CD4-positive, alpha-beta T cell treated with Interleukin-21 for 1 hour (primary cell): Measurements from ENCODE around the gene ZNF814.
A peak's percentile ranks its signal among the peaks of the same experiment; 100 is the strongest.
"Not testable (repeated sequence)": the region's sequence is repeated elsewhere in the genome, so short reads cannot be mapped to it uniquely, and the experiment has no call there.

Source experiments
- DNase-seq: peaks from one replicate; pipeline ENCODE4 v3.0.0-alpha.2; 2020

The ZNF814 gene

DNA sequence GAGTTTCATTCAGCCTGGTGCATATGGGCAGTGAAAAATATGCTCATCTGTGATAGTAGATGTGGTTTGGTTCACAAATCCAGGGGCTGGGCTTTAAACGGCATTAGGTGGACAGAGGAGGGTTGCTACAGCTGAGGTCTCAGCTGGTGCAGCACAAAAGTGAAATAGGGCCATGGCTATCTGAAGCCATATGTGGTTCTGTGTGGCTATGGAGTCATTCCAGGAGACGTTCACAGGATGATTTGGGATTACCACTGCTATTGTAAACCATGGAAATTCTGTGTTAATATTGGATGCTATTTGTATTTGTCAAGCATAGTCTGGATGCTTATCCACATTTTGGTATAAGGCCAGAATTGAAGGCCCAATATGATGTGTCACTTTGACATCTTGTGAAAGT, 34.7 kb downstream of the ZNF814 start:
- DNase-seq = not testable (repeated sequence)

DNA sequence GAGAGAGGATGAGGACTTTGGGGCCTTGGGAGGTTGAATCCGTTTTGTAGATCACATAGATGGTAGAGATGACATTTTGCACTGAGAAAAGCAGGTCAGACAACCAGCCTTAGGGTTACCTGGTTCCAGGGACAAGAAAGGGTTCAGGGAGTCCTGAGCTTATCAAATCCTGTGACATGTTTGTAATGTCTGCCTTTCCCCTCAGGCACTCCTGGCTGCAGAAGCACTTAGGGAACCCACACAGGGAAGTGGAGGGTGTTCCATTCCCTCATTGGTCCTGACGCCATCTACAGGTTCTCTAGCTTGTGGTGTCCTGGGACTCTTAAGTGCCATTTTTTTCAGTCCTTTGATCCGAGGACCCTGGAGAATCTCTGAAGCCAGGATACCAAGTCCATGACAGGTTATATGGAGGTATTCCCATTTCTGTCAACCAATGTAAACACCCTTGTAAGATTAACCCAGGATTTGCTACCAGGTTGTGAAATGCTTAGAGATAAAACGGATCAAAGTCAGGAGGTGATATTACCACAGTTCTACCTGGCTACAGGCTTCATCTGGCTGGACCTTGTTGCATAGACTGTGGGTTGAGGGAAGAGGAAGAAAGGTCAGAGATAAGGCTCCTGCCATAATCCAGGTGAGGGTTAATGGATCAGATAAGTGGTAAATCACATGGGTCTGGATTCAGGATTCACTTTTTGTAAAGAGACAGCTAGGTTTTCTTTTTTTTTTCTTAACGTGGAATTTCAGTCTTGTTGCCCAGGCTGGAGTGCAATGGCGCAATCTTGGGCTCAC, 36.8 kb downstream of the ZNF814 start:
- DNase-seq = not testable (repeated sequence)

- no peak for DNase-seq
Observed at GRCh38 chr19:57850553-57851017, 38.3 kb downstream of the ZNF814 start.

DNA sequence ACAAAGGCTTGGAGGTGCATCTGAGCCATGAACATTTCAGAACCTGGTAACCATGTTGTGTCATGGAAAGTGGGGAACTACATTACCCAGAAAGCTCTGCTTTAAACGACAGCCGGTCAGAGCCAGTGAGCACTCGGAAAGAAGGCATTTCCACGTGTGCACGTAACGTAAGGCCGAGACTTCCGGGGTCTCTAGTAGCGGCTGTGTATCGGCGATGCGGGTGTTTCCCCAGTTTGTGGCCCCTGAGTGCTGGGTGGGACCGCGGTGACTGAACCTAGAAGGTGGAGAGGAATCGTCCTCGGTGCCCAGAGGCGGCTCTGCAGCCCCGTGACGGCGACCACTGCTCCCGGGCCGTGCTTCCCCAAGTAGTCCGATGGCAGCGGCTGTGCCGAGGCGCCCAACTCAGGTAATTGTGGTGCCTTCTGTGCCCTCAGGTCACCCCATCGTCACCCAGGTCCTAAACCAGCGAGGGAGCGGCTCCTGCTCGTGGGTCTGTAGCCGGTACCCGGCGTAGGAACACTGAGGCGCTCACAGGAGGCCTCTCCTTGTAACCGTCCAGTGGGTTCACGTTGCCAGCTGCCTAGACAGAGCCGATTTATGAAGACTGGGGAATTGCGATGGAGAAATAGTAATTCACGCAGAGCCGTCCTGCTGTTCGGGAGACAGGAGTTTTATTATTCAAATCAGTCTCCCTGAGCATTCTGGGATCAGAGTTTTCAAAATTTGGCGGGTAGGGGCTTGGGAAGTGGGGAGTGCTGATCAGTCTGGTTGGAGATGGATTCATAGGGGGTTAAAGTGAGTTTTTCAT, 39.0 kb downstream of the ZNF814 start, which contains the start of gene ZNF587:
Gene ZNF587 (plus strand): TSS at position 194 of the 808 bp plus-strand sequence. CDS start 180 bp downstream, at position 374.
- DNase-seq = peak; percentile 91

DNA sequence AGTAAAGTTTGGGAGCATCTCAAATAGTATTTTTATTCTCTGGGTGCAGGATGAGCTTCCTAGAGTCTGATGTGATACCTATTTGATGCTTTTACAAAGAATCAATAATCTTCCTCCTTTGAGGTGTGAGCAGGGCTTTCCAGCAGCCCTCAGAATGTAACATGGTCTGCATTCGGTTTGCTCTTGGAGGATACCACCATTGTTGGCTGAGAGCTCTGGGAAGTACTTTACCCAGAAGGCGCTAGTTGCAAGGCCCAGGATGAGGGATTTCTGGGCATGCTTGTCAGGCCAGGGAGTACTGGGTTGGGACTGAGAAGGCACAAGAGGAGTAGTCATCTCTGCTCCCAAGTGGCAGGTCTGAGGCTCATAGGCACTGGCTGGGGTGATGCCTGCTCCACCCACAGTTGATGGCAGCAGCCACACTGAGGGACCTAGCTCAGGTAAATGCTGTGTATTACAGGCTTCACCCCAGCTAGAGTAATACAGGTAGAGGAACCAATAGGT, 39.6 kb downstream of the ZNF814 start:
- DNase-seq = not testable (repeated sequence)

- DNase-seq = not testable (repeated sequence)
Observed at GRCh38 chr19:57847164-57847563, 41.7 kb downstream of the ZNF814 start.

DNA sequence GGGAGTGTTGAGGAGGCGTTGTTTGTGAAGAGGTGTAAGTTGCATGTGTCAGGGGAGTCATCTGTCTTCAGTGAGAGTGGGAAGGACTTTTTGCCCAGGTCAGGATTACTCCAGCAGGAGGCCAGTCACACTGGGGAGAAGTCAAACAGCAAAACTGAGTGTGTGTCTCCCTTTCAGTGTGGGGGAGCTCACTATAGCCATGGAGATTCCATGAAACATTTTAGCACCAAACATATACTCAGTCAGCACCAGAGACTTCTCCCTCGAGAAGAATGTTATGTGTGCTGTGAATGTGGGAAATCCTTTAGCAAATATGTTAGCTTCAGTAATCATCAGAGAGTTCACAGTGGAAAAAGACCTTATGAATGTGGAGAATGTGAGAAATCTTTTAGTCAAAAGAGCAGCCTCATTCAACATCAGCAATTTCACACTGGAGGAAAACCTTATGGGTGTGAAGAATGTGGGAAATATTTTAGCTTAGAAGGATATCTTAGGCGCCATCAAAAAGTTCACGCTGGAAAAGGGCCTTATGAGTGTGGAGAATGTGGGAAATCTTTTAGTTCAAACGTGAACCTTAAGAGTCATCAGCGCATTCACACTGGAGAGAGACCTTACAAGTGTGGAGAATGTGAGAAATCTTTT, 47.6 kb downstream of the ZNF814 start:
- DNase-seq = no peak

DNA sequence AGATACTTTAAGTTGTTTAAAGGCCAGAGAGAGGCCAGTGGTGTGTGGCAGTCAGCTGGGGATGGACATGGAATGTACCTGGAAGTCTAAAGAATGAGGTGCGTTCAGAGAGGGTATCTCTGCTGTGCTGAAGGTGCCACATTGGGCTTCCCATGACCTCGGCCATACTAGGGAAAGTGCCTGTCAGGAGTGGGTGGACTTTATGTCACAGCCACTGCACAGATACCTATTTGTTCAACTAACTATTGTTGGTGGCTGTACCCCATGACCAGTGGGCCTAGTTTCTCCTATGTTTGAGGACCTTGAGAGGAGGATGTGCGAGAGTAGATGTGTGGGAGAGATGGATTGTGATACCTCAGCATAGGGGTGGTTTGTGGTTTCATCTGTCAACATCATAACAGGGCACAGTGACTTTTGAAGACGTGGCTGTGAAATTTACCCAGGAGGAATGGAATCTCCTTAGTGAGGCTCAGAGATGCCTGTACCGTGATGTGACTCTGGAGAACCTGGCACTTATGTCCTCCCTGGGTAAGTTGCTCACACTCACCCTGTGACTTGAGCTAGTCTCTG, 50.1 kb downstream of the ZNF814 start:
- DNase-seq = not testable (repeated sequence)

- DNase-seq = not testable (repeated sequence)
Observed at GRCh38 chr19:57836991-57837390, 51.8 kb downstream of the ZNF814 start.

GRCh38 chr19:57830071-57830602, 58.7 kb downstream of the ZNF814 start, which contains the start of gene ZNF587B:
Gene ZNF587B, plus strand, starts transcription at chr19:57830299. Its CDS starts 230 bp downstream, at chr19:57830529.
- DNase-seq = peak; percentile 51

- no peak for DNase-seq
Observed at GRCh38 chr19:57829316-57829715, 59.5 kb downstream of the ZNF814 start.

- no peak for DNase-seq
Observed at GRCh38 chr19:57825511-57825910, 63.3 kb downstream of the ZNF814 start.

DNA sequence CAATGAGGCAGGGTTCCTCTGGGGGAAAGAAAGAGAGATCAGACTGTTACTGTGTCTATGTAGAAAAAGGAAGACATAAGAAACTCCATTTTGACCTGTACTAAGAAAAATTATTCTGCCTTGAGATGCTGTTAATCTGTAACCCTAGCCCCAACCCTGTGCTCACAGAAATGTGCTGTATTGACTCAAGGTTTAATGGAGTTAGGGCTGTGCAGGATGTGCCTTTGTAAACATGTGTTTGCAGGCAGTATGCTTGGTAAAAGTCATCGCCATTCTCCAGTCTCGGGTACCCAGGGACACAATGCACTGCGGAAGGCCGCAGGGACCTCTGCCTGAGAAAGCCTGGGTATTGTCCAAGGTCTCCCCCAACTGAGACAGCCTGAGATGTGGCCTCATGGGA, 65.2 kb downstream of the ZNF814 start:
- DNase-seq = not testable (repeated sequence)

- not testable (repeated sequence) for DNase-seq
Observed at GRCh38 chr19:57823155-57823554, 65.7 kb downstream of the ZNF814 start.

GRCh38 chr19:57821501-57821900, 67.3 kb downstream of the ZNF814 start:
- not testable (repeated sequence) for DNase-seq

- DNase-seq = not testable (repeated sequence)
Observed at GRCh38 chr19:57821095-57821494, 67.7 kb downstream of the ZNF814 start.

DNA sequence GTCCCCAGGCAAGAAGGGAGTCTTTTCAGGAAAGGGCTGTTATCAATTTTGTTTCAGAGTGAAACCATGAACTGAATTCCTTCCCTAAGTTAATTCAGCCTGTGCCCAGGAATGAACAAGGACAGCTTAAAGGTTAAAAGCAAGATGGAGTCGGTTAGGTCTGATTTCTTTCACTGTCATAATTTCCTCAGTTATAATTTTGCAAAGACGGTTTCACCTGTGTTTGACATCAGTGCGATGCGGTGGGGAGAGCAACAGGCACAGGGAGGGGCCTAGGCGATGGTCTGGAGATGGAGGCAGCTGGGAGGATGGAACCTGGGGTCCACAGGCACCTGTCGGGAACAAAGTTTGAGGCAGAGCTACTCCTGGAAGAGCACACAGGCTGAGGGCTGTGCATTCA, 68.2 kb downstream of the ZNF814 start:
- no peak for DNase-seq

- peak; percentile 90 for DNase-seq
Observed at GRCh38 chr19:57819475-57820148, 69.2 kb downstream of the ZNF814 start.

DNA sequence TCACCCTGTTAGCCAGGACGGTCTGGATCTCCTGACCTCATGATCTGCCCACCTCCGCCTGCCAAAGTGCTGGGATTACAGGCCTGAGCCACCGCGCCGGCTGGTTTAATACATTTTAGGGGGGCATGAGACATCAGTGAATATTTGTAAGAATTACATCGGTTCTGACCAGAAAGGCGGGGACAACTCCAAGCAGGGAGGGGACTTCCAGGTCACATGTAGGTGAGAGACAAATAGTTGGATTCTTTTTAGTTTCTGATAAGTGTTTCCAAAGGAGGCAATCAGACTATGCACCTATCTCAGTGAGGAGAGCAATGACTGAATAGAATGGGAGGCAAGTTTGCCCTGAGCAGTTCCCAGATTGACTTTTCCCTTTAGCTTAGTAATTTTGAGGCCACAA, 70.5 kb downstream of the ZNF814 start:
- DNase-seq = no peak

DNA sequence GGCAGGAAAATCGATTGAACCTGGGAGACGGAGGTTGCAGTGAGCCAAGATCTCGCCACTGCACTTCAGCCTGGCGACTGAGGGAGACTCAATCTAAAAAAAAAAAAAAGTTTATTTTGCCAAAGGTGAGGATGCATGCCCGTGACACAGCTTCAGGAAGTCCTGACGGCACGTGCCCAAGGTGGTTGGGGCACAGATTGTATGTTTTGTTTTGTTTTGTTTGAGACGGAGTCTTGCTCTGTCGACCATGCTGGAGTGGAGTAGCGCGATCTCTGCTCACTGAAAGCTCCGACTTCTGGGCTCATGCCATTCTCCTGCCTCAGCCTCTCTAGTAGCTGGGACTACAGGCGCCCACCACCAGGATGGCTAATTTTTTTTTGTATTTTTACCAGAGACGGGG, 70.9 kb downstream of the ZNF814 start:
- no peak for DNase-seq

GRCh38 chr19:57816652-57817051, 72.2 kb downstream of the ZNF814 start:
- no peak for DNase-seq
